HG03066 (cell line): ENCODE measurements around the gene CRB1.

ENCODE experiments used
- ATAC-seq: cut with Tn5 transposase; IDR thresholded peaks from one replicate; pipeline ENCODE4 v1.9.1; 2021; ENCODE audit warnings: low read depth; ENCODE audit not compliant: unreplicated experiment

The CRB1 gene

DNA sequence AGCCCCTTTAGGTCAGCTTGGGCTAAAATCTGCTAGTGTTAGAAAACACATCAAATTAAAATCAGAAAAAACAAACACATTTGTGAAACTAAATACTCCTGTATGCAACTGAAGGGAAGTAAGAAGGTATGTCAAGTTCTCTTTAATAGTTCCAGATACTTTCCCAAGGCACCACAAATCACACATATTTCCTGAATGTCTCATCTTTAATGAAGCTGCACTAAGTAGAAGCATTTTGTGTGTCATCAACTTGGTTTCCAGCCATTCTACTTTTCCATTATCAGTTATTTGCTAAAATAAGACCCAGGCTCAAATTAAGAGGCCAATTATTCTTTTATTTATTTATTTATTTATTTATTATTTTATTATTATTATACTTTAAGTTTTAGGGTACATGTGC, 34.7 kb downstream of the CRB1 start:
- no peak for ATAC-seq

DNA sequence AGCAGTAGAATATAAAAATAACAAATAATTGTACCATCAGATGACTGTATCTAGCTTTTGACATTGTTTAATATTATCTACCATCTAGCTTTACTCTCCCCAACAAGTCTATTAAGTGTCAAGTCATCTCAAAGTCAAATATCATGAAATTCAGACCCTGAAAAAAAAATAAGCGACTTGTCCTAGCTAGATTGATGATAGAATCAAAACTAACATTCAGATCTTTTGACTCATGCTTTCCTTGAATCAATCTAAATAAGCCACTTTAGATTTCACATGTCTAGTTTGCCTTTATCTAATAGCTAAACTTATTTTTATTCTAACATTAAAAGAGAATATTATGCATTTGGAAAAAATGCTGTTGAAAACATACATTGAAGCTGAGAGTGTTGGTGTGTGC, 35.4 kb downstream of the CRB1 start:
- ATAC-seq: no peak

DNA sequence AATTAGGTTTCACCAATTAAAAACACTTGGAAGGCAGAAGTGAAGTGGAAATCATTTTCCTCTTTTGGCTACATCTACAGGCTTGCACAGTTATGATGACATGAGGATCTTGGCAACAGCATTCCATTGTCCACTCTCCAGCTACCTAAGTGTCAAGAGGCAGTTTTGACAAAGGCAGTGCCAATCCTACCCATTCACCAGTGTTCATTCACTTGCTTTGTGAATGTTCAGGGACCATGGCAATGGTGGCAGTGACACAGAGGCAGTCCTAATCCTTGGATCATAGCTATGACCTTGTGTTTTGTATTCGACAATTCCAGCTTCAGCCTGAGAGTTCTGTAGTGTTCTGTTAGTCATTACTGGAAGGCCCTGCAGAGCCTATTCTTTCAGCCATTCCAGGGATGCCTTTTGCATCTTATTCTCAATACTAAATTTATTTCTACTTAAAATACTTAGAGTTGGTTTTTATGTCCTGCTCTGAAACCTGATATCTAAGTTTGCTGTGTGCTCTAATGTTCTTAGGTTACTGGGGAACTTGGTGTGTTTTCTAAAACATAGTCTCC, 36.7 kb downstream of the CRB1 start:
- no peak for ATAC-seq

DNA sequence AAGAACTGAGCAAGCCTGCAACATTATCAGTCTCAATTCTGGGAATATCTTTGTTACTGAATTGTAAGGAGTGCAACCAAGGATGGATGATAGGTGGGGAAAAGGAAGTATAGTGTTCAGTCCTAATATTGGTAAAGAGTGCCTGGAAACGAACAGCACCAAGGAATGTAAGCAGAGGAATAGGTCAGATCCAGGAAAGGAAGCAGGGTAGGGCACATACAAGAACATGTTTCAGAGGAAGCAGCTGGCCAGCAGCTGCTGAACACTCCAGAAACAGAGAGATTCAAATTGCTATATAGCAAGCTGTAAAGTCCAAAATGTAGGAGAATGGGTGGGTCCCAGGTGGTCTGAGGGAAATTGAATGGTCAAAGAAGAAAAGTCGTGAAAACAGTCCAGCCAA, 37.9 kb downstream of the CRB1 start:
- no peak for ATAC-seq

DNA sequence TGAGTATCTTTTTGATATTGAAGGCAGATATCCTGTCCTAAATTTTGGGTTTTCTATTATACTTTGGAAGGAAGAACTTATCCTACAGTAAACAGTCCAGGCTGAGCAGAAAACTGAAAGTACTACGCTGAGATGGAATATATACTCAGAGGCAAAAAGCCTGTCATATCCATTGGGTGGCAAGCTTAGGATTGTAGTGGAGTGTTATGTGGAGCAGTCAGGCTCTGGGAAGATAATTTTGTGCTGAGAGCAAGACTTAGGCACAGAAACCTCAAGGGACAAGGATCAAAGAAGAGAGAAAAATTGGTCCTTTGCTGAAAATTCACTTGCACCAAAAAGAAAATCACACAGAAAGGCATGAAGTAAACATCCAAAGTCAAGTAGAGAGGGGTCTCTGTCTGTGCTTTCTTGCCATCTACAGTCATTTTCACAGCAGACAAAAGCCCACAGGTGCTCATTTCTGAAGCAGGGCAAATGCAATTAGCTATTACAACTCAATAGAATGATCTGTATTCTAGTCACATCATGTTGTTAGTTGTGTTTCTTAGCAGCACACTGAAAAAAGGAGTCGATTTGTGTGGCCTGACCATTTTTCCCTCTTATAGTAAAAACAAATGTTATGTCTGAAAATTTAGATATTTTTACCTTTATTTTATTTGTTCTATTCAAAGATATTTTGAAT, 38.5 kb downstream of the CRB1 start:
- ATAC-seq: no peak

DNA sequence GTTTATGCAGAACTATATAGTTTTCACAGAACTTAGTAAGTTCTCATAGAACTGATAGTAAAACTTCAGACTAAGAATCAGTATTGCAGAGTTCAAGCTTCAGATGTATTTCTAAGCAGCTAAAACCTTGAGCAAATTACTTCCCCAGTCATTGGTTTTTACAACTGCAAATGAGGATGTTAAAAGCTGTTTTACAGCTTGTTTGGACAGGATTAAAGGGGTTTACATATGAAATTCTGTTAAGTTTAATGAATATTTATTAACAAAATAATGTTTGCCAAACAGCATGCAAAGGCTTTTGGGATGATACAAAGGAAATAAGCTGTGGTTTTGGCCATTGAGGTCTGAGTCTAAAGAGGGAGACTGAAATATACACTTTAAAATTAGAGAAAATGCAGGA, 39.1 kb downstream of the CRB1 start:
- no peak for ATAC-seq

DNA sequence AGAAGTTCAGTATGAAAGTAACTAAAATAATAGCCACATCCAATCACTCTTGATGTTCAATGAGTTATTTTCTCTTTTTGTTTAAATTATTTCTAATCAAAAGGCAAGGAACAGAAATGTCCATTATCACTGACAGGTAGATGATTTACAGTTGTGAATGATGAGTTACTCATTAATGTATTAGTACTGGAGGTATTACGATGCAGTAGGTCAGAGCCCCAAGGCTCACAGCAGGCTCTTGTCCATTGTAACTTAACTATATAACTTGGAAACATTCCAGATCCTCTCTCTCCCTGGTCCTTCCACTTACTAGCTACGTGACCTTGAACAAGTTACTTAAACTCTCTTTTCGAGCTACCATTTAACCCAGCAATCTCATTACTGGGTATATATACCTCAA, 39.5 kb downstream of the CRB1 start:
- ATAC-seq: no peak

DNA sequence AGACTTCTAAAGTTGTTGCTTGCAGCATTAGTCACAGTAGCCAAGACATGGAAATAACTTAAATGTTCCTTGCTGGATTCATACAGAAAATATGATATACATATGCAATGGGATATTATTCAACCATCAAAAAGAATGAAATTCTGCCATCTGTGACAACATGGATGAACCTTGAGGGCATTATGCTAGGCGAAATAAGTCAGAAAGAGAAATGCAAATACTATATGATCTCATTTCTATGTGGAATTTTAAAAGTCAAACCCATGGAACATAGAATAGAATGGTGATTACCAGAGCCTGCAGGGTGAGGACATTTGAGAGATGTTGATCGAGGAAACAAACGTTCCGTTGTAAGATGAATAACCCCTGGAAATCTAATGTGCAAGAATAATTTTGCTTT, 43.0 kb downstream of the CRB1 start:
- ATAC-seq: no peak

DNA sequence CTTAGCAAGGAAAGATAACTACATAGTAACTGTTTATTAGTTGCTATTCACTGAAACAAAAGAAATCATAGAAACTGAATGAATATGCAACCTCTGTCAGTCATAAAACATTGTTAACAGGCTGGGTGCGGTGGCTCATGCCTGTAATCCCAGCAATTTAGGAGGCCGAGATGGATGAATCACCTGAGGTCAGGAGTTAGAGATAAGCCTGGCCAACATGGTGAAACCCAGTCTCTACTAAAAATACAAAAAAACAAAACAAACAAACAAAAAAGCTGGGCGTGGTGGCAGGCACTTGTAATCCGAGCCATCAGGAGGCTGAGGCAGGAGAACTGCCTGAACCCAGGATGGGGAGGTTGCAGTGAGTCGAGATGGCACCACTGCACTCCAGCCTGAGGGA, 44.1 kb downstream of the CRB1 start:
- ATAC-seq: no peak

DNA sequence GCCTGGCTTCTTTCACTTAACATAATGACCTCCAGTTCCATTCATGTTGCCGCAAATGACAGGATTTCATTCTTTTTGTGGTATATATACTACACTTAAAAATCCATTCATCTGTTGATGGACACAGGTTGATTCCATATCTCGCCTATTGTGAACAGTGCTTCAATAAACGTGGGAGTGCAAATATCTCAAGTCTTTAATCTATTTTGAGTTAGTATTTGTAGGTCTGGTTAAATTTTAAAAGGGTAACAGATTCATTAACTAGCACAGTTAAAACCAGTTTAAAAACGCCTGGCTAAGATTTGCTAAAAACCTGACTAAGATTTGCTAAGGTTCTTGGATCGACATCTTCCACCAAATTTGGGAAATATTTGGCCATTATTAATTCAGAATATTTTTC, 45.7 kb downstream of the CRB1 start:
- ATAC-seq: no peak

DNA sequence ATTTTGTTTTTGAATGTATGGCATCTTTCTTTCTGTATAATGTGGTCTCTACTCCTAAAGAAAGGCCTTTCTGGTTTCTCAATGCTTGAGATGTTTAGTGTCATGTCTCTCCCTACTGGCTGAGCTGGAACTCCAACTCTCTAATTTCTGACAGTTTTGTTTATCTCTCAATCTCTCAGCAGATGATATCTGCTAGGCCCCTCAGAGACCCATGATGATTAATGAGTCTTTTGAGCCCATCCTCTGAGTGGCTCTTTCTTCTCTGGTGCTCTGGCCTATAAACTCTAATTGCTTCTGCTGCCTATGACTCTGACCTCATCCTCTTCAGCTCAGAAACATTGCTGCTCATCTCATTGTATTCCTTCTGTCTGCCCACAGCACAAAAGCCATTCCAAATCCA, 46.6 kb downstream of the CRB1 start:
- no peak for ATAC-seq

DNA sequence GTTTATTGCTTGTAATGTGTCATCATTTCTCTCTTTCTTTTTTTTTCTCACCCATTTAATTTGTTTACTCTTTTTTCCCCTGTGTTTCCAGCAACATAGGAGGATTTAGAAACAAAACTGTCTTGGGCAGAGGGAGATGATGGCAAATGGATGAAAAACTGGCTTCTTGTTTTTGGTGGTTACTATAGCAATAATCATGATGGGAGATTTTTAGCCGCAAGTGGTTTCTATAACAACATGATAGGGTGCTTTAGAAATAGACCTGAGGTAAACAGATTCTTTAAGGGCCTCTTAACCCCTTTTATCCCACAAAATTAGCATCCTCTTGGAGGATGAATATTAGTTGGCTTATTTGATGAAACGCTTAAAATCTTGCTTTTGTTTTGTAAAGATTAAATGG, 51.6 kb downstream of the CRB1 start:
- ATAC-seq: no peak

DNA sequence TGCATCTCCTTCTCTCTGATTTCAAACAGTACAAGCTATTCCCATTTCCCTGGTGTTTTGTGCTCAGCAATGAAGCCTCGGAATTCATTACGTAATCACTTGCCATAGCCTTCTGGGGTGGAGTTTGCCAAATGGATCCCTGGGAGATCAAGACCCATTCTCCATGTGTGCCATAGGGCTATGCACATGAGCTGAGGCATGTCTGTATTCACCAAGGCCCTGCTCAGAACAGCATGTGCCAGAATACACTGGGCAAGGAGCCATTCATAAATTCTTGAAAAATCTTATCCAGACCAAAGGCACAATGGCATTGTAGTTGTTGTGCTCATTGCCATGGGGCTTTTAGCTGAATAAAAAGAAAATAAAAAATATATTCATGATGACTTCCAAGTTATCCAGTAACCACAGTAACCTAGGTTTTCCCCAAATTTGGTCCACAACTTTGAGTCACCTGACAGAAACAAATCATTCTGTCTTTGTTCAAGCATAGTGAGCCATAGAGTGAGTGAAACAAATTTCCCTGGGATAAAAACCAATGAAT, 53.0 kb downstream of the CRB1 start:
- no peak for ATAC-seq

DNA sequence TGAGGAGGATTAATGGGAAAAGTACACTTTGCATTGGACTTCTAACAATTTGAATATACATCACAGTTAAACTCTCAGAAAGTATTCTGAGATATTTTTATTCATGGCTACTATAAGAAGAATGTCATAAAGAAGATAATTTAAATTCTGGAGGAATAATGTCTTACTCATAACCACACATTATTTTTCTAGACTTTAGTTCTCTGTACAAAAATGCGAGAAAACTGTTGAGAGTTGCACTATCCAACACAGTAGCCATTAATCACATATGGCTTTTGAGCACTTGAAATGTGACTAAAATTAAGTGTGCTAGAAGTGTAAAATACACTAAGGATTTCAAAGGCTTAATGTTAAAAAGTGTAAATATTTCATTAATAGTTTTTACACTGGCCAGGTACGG, 53.8 kb downstream of the CRB1 start:
- no peak for ATAC-seq

DNA sequence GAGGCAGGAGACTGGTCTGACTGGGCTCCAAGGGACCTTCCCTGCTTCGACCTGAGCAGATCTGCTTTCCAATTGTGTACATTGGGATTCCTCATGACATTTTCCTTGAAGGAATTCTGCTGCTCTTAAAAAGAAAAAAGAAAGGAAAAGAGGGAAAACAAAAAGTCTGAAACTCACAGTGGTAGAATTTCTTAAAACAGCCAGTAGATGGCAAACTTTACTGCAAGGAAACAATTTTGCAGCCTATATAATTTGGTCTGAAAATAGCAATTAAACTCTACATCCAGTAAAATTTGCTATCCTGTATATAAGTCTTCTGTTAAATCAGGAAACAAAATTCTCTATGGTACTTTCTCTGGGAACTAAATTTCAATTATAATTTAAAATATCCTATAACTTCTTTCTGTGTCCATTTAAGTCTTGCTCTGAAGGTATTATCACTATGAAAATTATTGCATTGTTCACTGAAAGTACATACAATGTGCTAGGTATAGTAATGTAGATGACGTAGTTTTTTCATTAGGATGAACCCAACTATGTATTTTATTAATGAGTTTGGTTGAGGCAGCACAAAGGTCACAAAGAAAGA, 59.8 kb downstream of the CRB1 start:
- ATAC-seq: no peak

DNA sequence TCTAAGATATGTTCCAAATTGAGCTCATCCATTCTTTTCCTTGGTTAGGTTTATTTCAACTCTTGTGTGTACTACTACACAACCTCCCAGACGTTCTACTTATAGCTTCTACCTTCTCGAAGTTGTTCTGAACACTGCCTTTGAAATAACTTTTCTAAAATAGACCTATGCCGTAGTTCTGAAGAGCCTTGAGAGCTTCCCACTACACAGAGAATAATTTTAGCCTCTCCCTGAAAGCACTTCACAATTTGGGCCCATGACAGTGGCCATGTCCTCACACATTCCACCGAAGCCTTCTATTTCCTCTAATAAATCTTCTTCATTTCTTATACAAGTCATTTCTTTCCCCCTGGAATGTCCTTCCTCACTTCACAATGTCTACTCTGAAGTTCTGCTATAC, 62.2 kb downstream of the CRB1 start:
- no peak for ATAC-seq

DNA sequence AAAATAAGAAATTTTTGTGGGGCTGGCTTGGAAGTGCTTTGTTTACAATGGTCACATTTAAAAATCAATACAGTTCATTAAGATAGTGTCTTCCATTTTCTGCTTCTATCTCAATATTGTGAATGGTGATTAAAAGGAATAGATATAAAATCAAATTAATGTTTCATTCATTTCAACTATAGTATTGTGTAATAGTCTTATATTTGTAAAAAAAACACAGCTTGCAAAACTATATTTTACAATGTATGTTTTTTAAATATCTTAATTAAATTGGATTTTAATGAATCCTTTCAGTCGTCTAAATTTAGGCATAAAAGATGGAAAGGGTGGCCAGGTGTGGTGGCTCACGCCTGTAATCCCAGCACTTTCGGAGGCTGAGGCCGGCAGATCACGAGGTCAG, 63.5 kb downstream of the CRB1 start:
- ATAC-seq: no peak

DNA sequence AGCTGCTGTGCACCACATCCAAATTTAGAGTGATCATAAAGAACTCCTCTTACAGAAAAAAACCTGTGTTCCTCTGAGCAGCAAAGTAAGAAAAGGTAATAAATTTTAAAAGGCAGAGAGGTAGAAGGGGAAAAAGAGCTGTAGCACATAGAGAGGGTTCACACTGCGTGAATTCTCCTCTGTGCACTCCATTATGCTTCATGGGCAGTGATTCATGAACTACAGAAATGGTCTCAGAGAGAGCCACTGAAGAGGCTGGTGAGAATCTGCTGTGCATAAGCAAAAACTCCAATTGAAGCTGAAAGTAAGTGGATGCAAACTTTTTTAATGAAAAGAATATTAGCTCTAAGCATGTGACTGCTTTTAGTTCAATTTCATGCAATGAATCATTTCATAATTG, 65.0 kb downstream of the CRB1 start:
- no peak for ATAC-seq

DNA sequence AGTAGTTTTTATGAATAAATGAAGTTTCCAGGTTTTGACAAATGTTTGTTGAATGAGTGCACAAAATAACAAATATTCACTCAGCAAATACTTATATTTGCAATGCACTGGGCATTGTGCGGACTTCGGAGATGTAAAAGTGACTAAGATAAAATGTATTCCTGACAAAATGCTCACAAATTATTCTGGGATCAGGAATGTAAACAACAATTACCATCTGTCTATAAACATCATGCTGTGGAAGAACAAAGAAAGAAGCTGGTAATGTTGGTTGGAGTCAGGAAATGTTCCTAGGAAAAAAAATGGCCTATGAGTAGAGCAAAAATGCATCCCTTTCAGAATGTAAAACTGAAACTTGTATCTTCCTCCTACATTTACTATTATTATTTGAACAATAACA, 68.5 kb downstream of the CRB1 start:
- no peak for ATAC-seq

DNA sequence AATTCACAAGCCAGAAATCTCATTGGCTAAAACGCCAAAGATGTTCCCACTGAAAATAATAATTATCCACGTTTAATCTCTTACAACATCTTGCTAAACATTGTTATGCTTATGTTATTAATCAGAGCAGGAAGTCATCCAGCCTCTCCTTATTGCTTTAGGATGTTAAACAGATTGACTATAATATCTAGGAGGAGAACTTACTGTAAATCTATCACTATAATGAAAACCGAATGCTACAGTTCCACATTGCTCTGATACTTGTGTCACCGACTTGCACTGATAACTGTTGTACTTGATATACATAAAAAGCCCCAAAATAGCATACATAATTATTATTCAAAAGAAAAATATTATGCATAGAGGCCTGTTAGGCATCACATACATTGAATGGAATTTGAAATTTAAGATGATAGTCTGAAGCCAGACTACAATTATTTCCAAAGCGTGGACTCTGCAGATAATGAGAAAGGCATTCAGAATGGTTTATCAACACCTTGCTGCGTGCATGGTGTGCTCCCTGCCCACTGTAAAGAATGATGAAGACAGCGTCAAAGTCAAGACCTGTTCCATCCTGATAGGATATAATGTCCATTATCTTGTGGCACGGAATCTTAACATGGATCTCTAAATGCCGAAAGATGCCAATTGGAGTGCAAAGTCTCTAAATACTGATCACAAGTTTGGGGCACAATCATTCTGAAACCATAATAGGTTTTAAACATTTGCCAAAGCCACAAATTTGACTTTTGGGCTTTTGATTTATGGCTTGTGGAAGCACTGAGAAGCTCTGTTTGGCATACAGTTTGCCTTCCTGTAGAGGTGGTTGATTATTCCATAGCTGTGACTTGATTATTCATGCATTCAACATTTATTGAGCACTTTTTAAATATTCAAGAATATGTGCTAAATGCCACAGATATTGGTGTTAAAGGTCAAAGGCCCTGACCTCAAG, 71.3 kb downstream of the CRB1 start:
- no peak for ATAC-seq

DNA sequence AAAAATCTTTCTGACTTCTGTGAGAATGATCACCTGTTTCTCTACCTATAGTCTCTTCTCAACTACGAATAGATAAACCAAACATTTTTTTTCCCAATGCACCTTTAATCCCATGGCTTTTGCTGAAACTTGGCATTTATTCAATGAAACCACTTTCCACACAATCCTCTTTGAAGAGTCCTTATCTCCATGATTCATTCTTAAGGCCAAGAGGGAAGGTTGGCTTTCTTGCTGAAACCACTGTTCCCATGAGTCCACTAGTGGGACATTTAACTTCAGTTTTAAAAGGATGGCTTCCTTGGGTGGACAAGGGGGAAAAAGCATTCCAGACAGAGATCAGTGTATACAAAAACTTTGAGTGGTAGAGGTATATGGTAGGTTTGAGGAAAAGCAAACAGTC, 73.6 kb downstream of the CRB1 start:
- no peak for ATAC-seq
